ENCODE data around the gene RGS17.

Gene RGS17

GRCh38 chr6:153048631-153049030 is 82.5 kb downstream of the RGS17 start:
- in situ Hi-C loops (cut with HindIII; ENCODE audit: low sequenced_read_pairs): no loop called here
- TF ChIP-seq CTCF (IDR thresholded peaks at IDR 0.05; ENCODE audit: low read depth, low read length, missing control alignments): no peak

GRCh38 chr6:153047386-153047785 is 83.7 kb downstream of the RGS17 start:
- TF ChIP-seq CTCF (IDR thresholded peaks at IDR 0.05; ENCODE audit: low read depth, low read length, missing control alignments): no peak
- H3K4me3 ChIP-seq (ENCODE audit: low read depth, low read length): no peak overlapping the region
- in situ Hi-C loops (cut with HindIII; ENCODE audit: low sequenced_read_pairs): no loop called here
- DNase-seq (ENCODE audit: low read depth): no peak

More at GRCh38 chr6:153048631-153049030, 82.5 kb downstream of the RGS17 start:
- no peak overlapping the region for H3K4me3 ChIP-seq (ENCODE audit: low read depth, low read length)
- DNase-seq (ENCODE audit: low read depth): no peak

- H3K4me3 ChIP-seq (ENCODE audit: low read depth, low read length): no peak overlapping the region
- in situ Hi-C loops (cut with HindIII; ENCODE audit: low sequenced_read_pairs): no loop called here
- TF ChIP-seq CTCF (IDR thresholded peaks at IDR 0.05; ENCODE audit: low read depth, low read length, missing control alignments): no peak
- no peak for DNase-seq (ENCODE audit: low read depth)
Measured at GRCh38 chr6:153045271-153045670, 85.8 kb downstream of the RGS17 start.

GRCh38 chr6:153044295-153044694 is 86.8 kb downstream of the RGS17 start:
- DNase-seq (ENCODE audit: low read depth): no peak
- TF ChIP-seq CTCF (IDR thresholded peaks at IDR 0.05; ENCODE audit: low read depth, low read length, missing control alignments): no peak
- no peak overlapping the region for H3K4me3 ChIP-seq (ENCODE audit: low read depth, low read length)
- in situ Hi-C loops (cut with HindIII; ENCODE audit: low sequenced_read_pairs): no loop called here

GRCh38 chr6:153043719-153044118 is 87.4 kb downstream of the RGS17 start:
- no peak for TF ChIP-seq CTCF (IDR thresholded peaks at IDR 0.05; ENCODE audit: low read depth, low read length, missing control alignments)

GRCh38 chr6:153038378-153039057 is 92.6 kb downstream of the RGS17 start:
- TF ChIP-seq CTCF (IDR thresholded peaks at IDR 0.05; ENCODE audit: low read depth, low read length, missing control alignments): no peak
- in situ Hi-C loops (cut with HindIII; ENCODE audit: low sequenced_read_pairs): loop anchor here (5.0 kb wide), 1 partner anchor 64 kb away; no protein-coding TSS in a partner anchor
- H3K4me3 ChIP-seq (ENCODE audit: low read depth, low read length): no peak overlapping the region
- DNase-seq (ENCODE audit: low read depth): no peak

More at GRCh38 chr6:153043719-153044118, 87.4 kb downstream of the RGS17 start:
- DNase-seq (ENCODE audit: low read depth): no peak
- in situ Hi-C loops (cut with HindIII; ENCODE audit: low sequenced_read_pairs): no loop called here
- no peak overlapping the region for H3K4me3 ChIP-seq (ENCODE audit: low read depth, low read length)

Measured in astrocyte of the cerebellum (primary cell).